GM23338 (cell line): ENCODE measurements around the gene RFX4. TPM values are rescaled to one million over a fixed set of nuclear protein-coding genes. Genes with fewer than 3 reads are reported as not detected.

ENCODE experiments used
- ATAC-seq: fragments of 200-7000 bp; cut with Tn5 transposase; 3 replicates; pipeline ENCODE4 v1.9.1; 2020
- DNase-seq: peaks from one replicate; pipeline ENCODE4 v3.0.0-alpha.2; 2015; ENCODE audit warnings: low spot score
- H2AFZ ChIP-seq: fragments of 200-600 bp; sonication (generic); 2 replicates; pipeline ENCODE4 v1.8.0; 2016; ENCODE audit warnings: antibody characterized with exemption, mild to moderate bottlenecking, moderate library complexity
- H3F3A ChIP-seq: fragments of 200-600 bp; sonication (generic); replicated peaks from 2 replicates; pipeline ENCODE4 v1.8.0; 2017; ENCODE audit warnings: antibody characterized with exemption, mixed run types, low read depth
- H3K27ac ChIP-seq: fragments of 200-600 bp; sonication (generic); 2 replicates; pipeline ENCODE4 v1.6.1; 2016; ENCODE audit warnings: low read depth
- H3K27me3 ChIP-seq: fragments of 200-600 bp; sonication (generic); 2 replicates; pipeline ENCODE4 v1.8.0; 2016; ENCODE audit warnings: mild to moderate bottlenecking, mixed run types, moderate library complexity; ENCODE audit not compliant: insufficient read depth
- H3K36me3 ChIP-seq: fragments of 200-600 bp; sonication (generic); 2 replicates; pipeline ENCODE4 v1.8.0; 2016; ENCODE audit warnings: mild to moderate bottlenecking; ENCODE audit not compliant: insufficient read depth
- H3K4me1 ChIP-seq: fragments of 200-600 bp; sonication (generic); 2 replicates; pipeline ENCODE4 v1.8.0; 2016; ENCODE audit warnings: mild to moderate bottlenecking, moderate library complexity; ENCODE audit not compliant: insufficient read depth
- H3K4me2 ChIP-seq: fragments of 200-600 bp; sonication (generic); 2 replicates; pipeline ENCODE4 v1.7.1; 2017; ENCODE audit warnings: mixed run types
- H3K4me3 ChIP-seq: fragments of 200-600 bp; sonication (generic); 2 replicates; pipeline ENCODE4 v1.6.1; 2016; ENCODE audit warnings: mixed run types
- H3K79me2 ChIP-seq: fragments of 200-600 bp; sonication (generic); replicated peaks from 2 replicates; pipeline ENCODE4 v1.8.0; 2017; ENCODE audit warnings: mild to moderate bottlenecking; ENCODE audit not compliant: insufficient read depth
- H3K9me2 ChIP-seq: fragments of 200-600 bp; sonication (generic); 2 replicates; pipeline ENCODE4 v1.8.0; 2017; ENCODE audit not compliant: insufficient read depth
- H4K20me1 ChIP-seq: fragments of 200-600 bp; sonication (generic); replicated peaks from 2 replicates; pipeline ENCODE4 v1.8.0; 2017; ENCODE audit warnings: mild to moderate bottlenecking; ENCODE audit not compliant: insufficient read depth
- H3K27ac Mint-ChIP-seq: 2 replicates; pipeline ENCODE4 v1.8.0; 2020; ENCODE audit warnings: inconsistent platforms, mild to moderate bottlenecking, moderate library complexity, mixed read lengths
- H3K27me3 Mint-ChIP-seq: 3 replicates; pipeline ENCODE4 v1.8.0; 2022; ENCODE audit warnings: low read depth, mild to moderate bottlenecking, moderate library complexity, mixed read lengths, inconsistent platforms; ENCODE audit not compliant: insufficient read depth, poor library complexity
- H3K36me3 Mint-ChIP-seq: 3 replicates; pipeline ENCODE4 v1.8.0; 2021; ENCODE audit warnings: low read depth, mild to moderate bottlenecking, inconsistent platforms, moderate library complexity, mixed read lengths
- H3K4me1 Mint-ChIP-seq: 3 replicates; pipeline ENCODE4 v1.8.0; 2020; ENCODE audit warnings: mild to moderate bottlenecking, inconsistent platforms, mixed read lengths
- H3K4me3 Mint-ChIP-seq: 3 replicates; pipeline ENCODE4 v1.8.0; 2021; ENCODE audit warnings: moderate library complexity, mild to moderate bottlenecking, inconsistent platforms, mixed read lengths
- H3K9me3 Mint-ChIP-seq: 3 replicates; pipeline ENCODE4 v1.8.0; 2020; ENCODE audit warnings: moderate library complexity, mild to moderate bottlenecking, inconsistent platforms, mixed read lengths
- CREB1 ChIP-seq: fragments of 250-450 bp; sonication (Bioruptor Pico); IDR thresholded peaks from 2 replicates; pipeline ENCODE4 v1.5.0; 2020; ENCODE audit warnings: low read depth, mild to moderate bottlenecking, moderate library complexity
- CTCF ChIP-seq, 2 experiments: fragments of 200-600 bp in 1 of 2; sonication (generic) in 1 of 2; conservative IDR thresholded peaks; 2 replicates each; pipeline versions ENCODE4 v1.5.1 to v1.6.1; 2016 to 2017; ENCODE audit warnings: antibody characterized with exemption in 2 of 2, low read depth in 2 of 2, mild to moderate bottlenecking in 2 of 2, moderate library complexity in 1 of 2
- ETS1 ChIP-seq: IDR thresholded peaks from 2 replicates; pipeline ENCODE4 v1.6.1; 2016; ENCODE audit warnings: antibody characterized with exemption
- EZH2 ChIP-seq: fragments of 200-600 bp; sonication (generic); IDR thresholded peaks from one replicate; pipeline ENCODE4 v1.8.0; 2017; ENCODE audit warnings: antibody characterized with exemption, mild to moderate bottlenecking, low read depth; ENCODE audit not compliant: unreplicated experiment
- EZH2phosphoT487 ChIP-seq: fragments of 200-600 bp; sonication (generic); IDR thresholded peaks from one replicate; pipeline ENCODE4 v1.8.1; 2018; ENCODE audit warnings: antibody characterized with exemption; ENCODE audit not compliant: unreplicated experiment
- JUNB ChIP-seq: IDR thresholded peaks from one replicate; pipeline ENCODE4 v1.6.1; 2016; ENCODE audit warnings: antibody characterized with exemption; ENCODE audit not compliant: unreplicated experiment
- POLR2AphosphoS5 ChIP-seq: IDR thresholded peaks from 2 replicates; pipeline ENCODE4 v1.6.1; 2016; ENCODE audit warnings: antibody characterized with exemption, low read depth
- REST ChIP-seq: IDR thresholded peaks from one replicate; pipeline ENCODE4 v1.6.1; 2018; ENCODE audit warnings: antibody characterized with exemption; ENCODE audit not compliant: unreplicated experiment
- STAT1 ChIP-seq: IDR thresholded peaks from one replicate; pipeline ENCODE4 v1.6.1; 2016; ENCODE audit warnings: antibody characterized with exemption; ENCODE audit not compliant: unreplicated experiment
- ZNF114 ChIP-seq: fragments of 250-450 bp; sonication (Bioruptor Pico); IDR thresholded peaks from 2 replicates; pipeline ENCODE4 v1.5.0; 2020; ENCODE audit warnings: mild to moderate bottlenecking, moderate library complexity
- ZNF331 ChIP-seq: fragments of 250-450 bp; sonication (Bioruptor Pico); IDR thresholded peaks from 2 replicates; pipeline ENCODE4 v1.5.0; 2020; ENCODE audit warnings: low read depth, mild to moderate bottlenecking, moderate library complexity
- polyA plus RNA-seq: library from polyadenylated mRNA; unstranded; fragments of >200 nt; fragmentation: Nextera tagmentation; extraction: Ambion mirVana; gene quantifications from 2 replicates; pipeline ENCODE4 v1.2.1, GENCODE V29; 2016
- total RNA-seq: library from RNA; depleted of rRNA; stranded (reverse); fragments of >200 nt; shearing (Covaris generic); gene quantifications from 2 replicates; pipeline ENCODE4 v1.2.3, GENCODE V29; 2014

RFX4 gene
- total and polyA plus RNA-seq, 2 experiments from 2014 or later = 0.23 TPM; not detected in 1

GRCh38 chr12:106715582-106715981 is 132.8 kb downstream of the RFX4 start:
- Histone ChIP-seq H3K4me3 (no peak overlapping the region), H3F3A (no peaks in the 10 kb centered on the region), H3K27me3 (no peaks in the 10 kb centered on the region), H3K9me2 (0 out of 2 replicates have a peak, but pooled peaks cover 4% of the 10 kb centered on the region), H3K79me2 (no peaks in the 10 kb centered on the region), H3K36me3 (no peaks in the 10 kb centered on the region), H3K4me2 (no peak overlapping the region), H2AFZ (no peak overlapping the region), H4K20me1 (no peaks in the 10 kb centered on the region), H3K4me1 (peaks cover 20% of the 10 kb centered on the region), H3K27ac (no peak overlapping the region)
- H3K4me1 Mint-ChIP-seq = peaks cover 18% of the 10 kb centered on the region
- no peak for DNase-seq
- H3K27ac Mint-ChIP-seq = no peak overlapping the region
- TF ChIP-seq CTCF (conservative IDR thresholded peaks at IDR 0.05; ENCODE audit: low read depth in 2 of 2) (no peak), REST (no peak), POLR2AphosphoS5 (no peak), EZH2phosphoT487 (no peak), JUNB (no peak), EZH2 (no peak), CREB1 (CRISPR knock-in tag) (no peak), ZNF331 (CRISPR knock-in tag) (no peak)
- H3K4me3 Mint-ChIP-seq = no peak overlapping the region
- no peaks in the 10 kb centered on the region for H3K36me3 Mint-ChIP-seq
- H3K27me3 Mint-ChIP-seq = peaks cover 2% of the 10 kb centered on the region
- no peaks in the 10 kb centered on the region for H3K9me3 Mint-ChIP-seq
- ATAC-seq = no peak

- H3K27ac ChIP-seq = no peak overlapping the region
- no peak overlapping the region for H3K4me2 ChIP-seq
- no peak for DNase-seq
- no peak overlapping the region for H2AFZ ChIP-seq
- H3K4me3 ChIP-seq = no peak overlapping the region
- no peak overlapping the region for H3K27ac Mint-ChIP-seq
- peaks cover 5% of the 10 kb centered on the region; the same call in 2 of the 3 replicates for H3K4me1 Mint-ChIP-seq
- H3K36me3 ChIP-seq = no peaks in the 10 kb centered on the region
- H3K27me3 Mint-ChIP-seq = peaks cover 1% of the 10 kb centered on the region
- no peaks in the 10 kb centered on the region for H4K20me1 ChIP-seq
- H3K4me1 ChIP-seq = no peaks in the 10 kb centered on the region
- H3K4me3 Mint-ChIP-seq = no peak overlapping the region
- H3K9me2 ChIP-seq = 0 out of 2 replicates have a peak, but pooled peaks cover 4% of the 10 kb centered on the region
- H3K79me2 ChIP-seq = no peaks in the 10 kb centered on the region
- no peaks in the 10 kb centered on the region for H3K36me3 Mint-ChIP-seq
- ATAC-seq = no peak
- H3K9me3 Mint-ChIP-seq = no peaks in the 10 kb centered on the region
- no peaks in the 10 kb centered on the region for H3F3A ChIP-seq
- no peaks in the 10 kb centered on the region for H3K27me3 ChIP-seq
- TF ChIP-seq STAT1 (no peak), ZNF114 (no peak), POLR2AphosphoS5 (no peak), CTCF (conservative IDR thresholded peaks at IDR 0.05; ENCODE audit: low read depth in 2 of 2) (no peak), JUNB (no peak), EZH2 (no peak), ETS1 (no peak), CREB1 (CRISPR knock-in tag) (no peak), ZNF331 (CRISPR knock-in tag) (no peak), REST (no peak)
These were observed 134.9 kb downstream of the RFX4 start for GRCh38 chr12:106717673-106718072.
